Articular chondrocyte of knee joint (primary cell): ENCODE data around the gene LRRC52. TPM values are rescaled to one million over a fixed set of nuclear protein-coding genes. Genes with fewer than 3 reads are reported as not detected.

ENCODE experiments used
- total RNA-seq: library from RNA; depleted of rRNA; stranded (reverse); fragments of >200 nt; gene quantifications from 2 replicates; pipeline ENCODE4 v1.2.3, GENCODE V29; 2012

Gene LRRC52
- not detected in 2 replicates for total RNA-seq

GRCh38 chr1:165543532-165544438 lies at the start of gene LRRC52:
TSS of gene LRRC52 (plus strand) at chr1:165544000. CDS start at chr1:165544297, 297 bp downstream.

Other genes starting within 250 kb of the LRRC52 start
- gene LMX1A, start 187.3 kb upstream of the LRRC52 start, total RNA-seq: not detected in 2 replicates
- gene RXRG, start 98.9 kb upstream of the LRRC52 start, total RNA-seq: not detected in 2 replicates
- gene MGST3, start 87.2 kb downstream of the LRRC52 start, total RNA-seq: 157 and 195 TPM in 2 replicates
- 106 and 119 TPM in 2 replicates for gene ALDH9A1, start 154.6 kb downstream of the LRRC52 start, total RNA-seq
- 115 and 119 TPM in 2 replicates for gene TMCO1, start 224.9 kb downstream of the LRRC52 start, total RNA-seq